Mesothelial cell of epicardium (in vitro differentiated cells): ENCODE data around the gene PLCB4. TPM values are rescaled to one million over a fixed set of nuclear protein-coding genes. Genes with fewer than 3 reads are reported as not detected.

Source experiments
- DNase-seq, 2 experiments: peaks; one replicate each; pipeline ENCODE4 v3.0.0; 2021; ENCODE audit warnings: low spot score in 2 of 2; ENCODE audit not compliant: unreplicated experiment in 2 of 2
- H3K27ac Mint-ChIP-seq: 2 replicates; pipeline ENCODE4 v1.8.0; 2021; ENCODE audit warnings: mixed read lengths
- H3K27me3 Mint-ChIP-seq: 2 replicates; pipeline ENCODE4 v1.8.0; 2021; ENCODE audit warnings: low read depth, mixed read lengths
- H3K36me3 Mint-ChIP-seq: 2 replicates; pipeline ENCODE4 v1.8.0; 2021; ENCODE audit warnings: mixed read lengths
- H3K4me1 Mint-ChIP-seq: 2 replicates; pipeline ENCODE4 v1.8.0; 2021; ENCODE audit warnings: mixed read lengths
- H3K4me3 Mint-ChIP-seq: 2 replicates; pipeline ENCODE4 v1.8.0; 2021; ENCODE audit warnings: mild to moderate bottlenecking, moderate library complexity, mixed read lengths
- H3K9me3 Mint-ChIP-seq: 2 replicates; pipeline ENCODE4 v1.8.0; 2021; ENCODE audit warnings: mixed read lengths
- CTCF ChIP-seq: fragments of 200-600 bp; sonication (generic); IDR thresholded peaks from one replicate; pipeline ENCODE4 v1.5.0; 2021; ENCODE audit warnings: antibody characterized with exemption; ENCODE audit not compliant: unreplicated experiment
- total RNA-seq: library from RNA; stranded (reverse); gene quantifications from 3 replicates; pipeline ENCODE4 v1.2.1, GENCODE V29; 2021

The PLCB4 gene
- total RNA-seq, 1 donor from 2014 or later: 14.0 TPM

- no peak overlapping the region for H3K4me3 Mint-ChIP-seq
- TF ChIP-seq CTCF: no peak
- no peak overlapping the region for H3K27ac Mint-ChIP-seq
- H3K27me3 Mint-ChIP-seq: no peaks in the 10 kb centered on the region
- no peaks in the 10 kb centered on the region for H3K36me3 Mint-ChIP-seq
- peaks cover 32% of the 10 kb centered on the region for H3K4me1 Mint-ChIP-seq
- no peaks in the 10 kb centered on the region for H3K9me3 Mint-ChIP-seq
- DNase-seq: no peak
Measured at GRCh38 chr20:9330151-9330550, 261.3 kb downstream of the PLCB4 start.

- Mint-ChIP-seq H3K36me3 (no peaks in the 10 kb centered on the region), H3K4me3 (no peak overlapping the region), H3K9me3 (no peaks in the 10 kb centered on the region), H3K27me3 (no peaks in the 10 kb centered on the region), H3K27ac (no peak overlapping the region), H3K4me1 (peaks cover 29% of the 10 kb centered on the region)
- no peak for DNase-seq
- TF ChIP-seq CTCF: no peak
Measured at GRCh38 chr20:9331707-9332435, 263.0 kb downstream of the PLCB4 start.

- no peak for DNase-seq
- H3K27ac Mint-ChIP-seq: no peak overlapping the region
- peaks cover 28% of the 10 kb centered on the region for H3K4me1 Mint-ChIP-seq
- no peak overlapping the region for H3K4me3 Mint-ChIP-seq
- no peaks in the 10 kb centered on the region for H3K36me3 Mint-ChIP-seq
- H3K9me3 Mint-ChIP-seq: no peaks in the 10 kb centered on the region
- no peaks in the 10 kb centered on the region for H3K27me3 Mint-ChIP-seq
- TF ChIP-seq CTCF: no peak
Measured at GRCh38 chr20:9332791-9333479, 264.0 kb downstream of the PLCB4 start.

- H3K27ac Mint-ChIP-seq: no peak overlapping the region
- no peak for TF ChIP-seq CTCF
- H3K27me3 Mint-ChIP-seq: no peaks in the 10 kb centered on the region
- H3K9me3 Mint-ChIP-seq: no peaks in the 10 kb centered on the region
- H3K4me1 Mint-ChIP-seq: peaks cover 10% of the 10 kb centered on the region
- DNase-seq: no peak
- no peaks in the 10 kb centered on the region for H3K36me3 Mint-ChIP-seq
- no peak overlapping the region for H3K4me3 Mint-ChIP-seq
Measured at GRCh38 chr20:9334866-9335265, 266.0 kb downstream of the PLCB4 start.

GRCh38 chr20:9338101-9338500 lies 269.2 kb downstream of the PLCB4 start:
- DNase-seq: no peak
- Mint-ChIP-seq H3K27me3 (no peaks in the 10 kb centered on the region), H3K4me1 (peaks cover 5% of the 10 kb centered on the region), H3K4me3 (no peak overlapping the region), H3K27ac (no peak overlapping the region), H3K36me3 (no peaks in the 10 kb centered on the region), H3K9me3 (no peaks in the 10 kb centered on the region)
- TF ChIP-seq CTCF: no peak
